Stimulated activated naive CD8-positive, alpha-beta T cell treated with anti-CD3 and anti-CD28 coated beads, Interleukin-15, amount 100 ng/mL, for 72 hours (primary cell): ENCODE measurements around the gene SIPA1L3.

Experiments used
- ATAC-seq: fragments of 150-1000 bp; cut with Tn5 transposase; 2 replicates; pipeline ENCODE4 v1.10.0; 2021; ENCODE audit warnings: mild to moderate bottlenecking, moderate library complexity
- DNase-seq, 2 donors: peaks; one replicate each; pipeline ENCODE4 v3.0.0; 2021 to 2022
- H3K27ac Mint-ChIP-seq, 2 donors: one replicate each; pipeline ENCODE4 v1.8.0; 2022; ENCODE audit warnings: mild to moderate bottlenecking in 2 of 2, mixed read lengths in 2 of 2, moderate library complexity in 2 of 2
- H3K27me3 Mint-ChIP-seq: one replicate; pipeline ENCODE4 v1.8.0; 2022; ENCODE audit warnings: mixed read lengths
- H3K4me1 Mint-ChIP-seq: one replicate; pipeline ENCODE4 v1.8.0; 2022; ENCODE audit warnings: mild to moderate bottlenecking, mixed read lengths
- H3K4me3 Mint-ChIP-seq, 2 donors: one replicate each; pipeline ENCODE4 v1.8.0; 2022; ENCODE audit warnings: mild to moderate bottlenecking in 2 of 2, mixed read lengths in 2 of 2, moderate library complexity in 1 of 2
- H3K9me3 Mint-ChIP-seq, 2 donors: one replicate each; pipeline ENCODE4 v1.8.0; 2022; ENCODE audit warnings: mixed read lengths in 2 of 2

The SIPA1L3 gene

DNA sequence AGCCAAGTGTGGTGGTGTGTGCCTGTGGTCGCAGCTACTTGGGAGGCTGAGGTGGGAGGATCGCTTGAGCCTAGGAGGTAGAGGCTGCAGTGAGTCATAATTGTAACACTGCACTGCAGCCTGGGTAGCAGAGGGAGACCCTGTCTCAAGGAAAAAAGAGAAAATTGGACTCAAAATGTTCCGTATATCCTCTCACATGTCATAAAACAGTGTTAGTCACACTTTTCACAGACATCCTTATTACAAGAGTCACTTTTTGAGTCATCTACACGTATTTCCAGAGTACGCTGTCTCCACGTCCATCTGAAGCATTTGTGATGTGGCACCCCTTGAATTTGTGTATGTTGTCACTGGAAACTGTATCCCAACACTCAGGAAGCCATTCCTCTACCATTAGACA lies 133.0 kb downstream of the SIPA1L3 start:
- ATAC-seq (no peak), DNase-seq (no peak)
- no peak overlapping the region for H3K27ac Mint-ChIP-seq
- H3K27me3 Mint-ChIP-seq, result no peaks in the 10 kb centered on the region
- no peaks in the 10 kb centered on the region for H3K9me3 Mint-ChIP-seq
- no peak overlapping the region for H3K4me3 Mint-ChIP-seq
- no peaks in the 10 kb centered on the region for H3K4me1 Mint-ChIP-seq

DNA sequence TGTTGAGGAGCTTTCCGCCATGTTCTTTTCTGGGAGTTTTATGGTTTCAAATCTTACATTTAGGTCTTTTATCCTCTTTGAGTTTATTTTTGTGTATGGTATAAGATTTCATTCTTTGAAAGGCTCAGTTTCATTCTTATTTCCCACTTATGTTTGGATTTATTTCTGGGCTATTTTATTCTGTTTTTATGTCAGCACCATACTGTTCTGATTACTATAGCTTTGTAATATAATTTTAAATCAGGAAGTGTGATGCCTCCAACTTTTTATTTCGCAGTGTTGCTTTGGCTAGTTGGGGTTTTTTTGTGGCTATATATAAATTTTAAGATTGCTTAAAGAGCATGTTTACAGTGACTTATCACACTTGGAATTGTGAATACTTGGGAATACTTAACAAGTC lies 135.1 kb downstream of the SIPA1L3 start:
- no peak overlapping the region for H3K4me3 Mint-ChIP-seq
- H3K9me3 Mint-ChIP-seq, result no peaks in the 10 kb centered on the region
- no peaks in the 10 kb centered on the region for H3K27me3 Mint-ChIP-seq
- DNase-seq, result no peak
- H3K27ac Mint-ChIP-seq, result no peak overlapping the region
- no peak for ATAC-seq
- peaks cover 21% of the 10 kb centered on the region for H3K4me1 Mint-ChIP-seq

DNA sequence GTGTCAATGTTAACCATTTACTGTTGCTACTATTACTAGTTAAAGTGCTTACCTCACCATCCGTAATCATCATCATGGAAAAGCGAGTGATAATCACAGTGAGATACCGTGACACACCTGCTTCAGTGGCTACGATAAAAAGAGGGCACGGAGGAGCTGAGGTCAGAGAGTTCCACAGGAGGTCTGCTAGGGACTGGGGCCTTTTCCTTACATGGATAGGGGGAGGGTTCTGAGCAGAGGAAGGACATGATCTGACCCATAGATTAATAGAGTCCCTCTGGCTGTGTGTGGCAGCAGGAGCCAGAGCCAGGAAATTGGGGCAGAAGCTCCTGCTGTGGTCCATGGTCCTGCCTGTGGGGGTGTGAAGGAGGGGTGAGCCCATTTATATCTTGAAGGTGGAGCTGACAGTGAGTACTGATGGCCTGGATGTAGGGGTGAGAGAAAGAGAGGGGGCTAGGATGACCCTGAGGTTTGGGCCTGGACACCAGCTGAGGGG lies 136.7 kb downstream of the SIPA1L3 start:
- H3K4me1 Mint-ChIP-seq, result peaks cover 37% of the 10 kb centered on the region
- ATAC-seq, result no peak
- no peaks in the 10 kb centered on the region for H3K9me3 Mint-ChIP-seq
- no peak for DNase-seq
- H3K4me3 Mint-ChIP-seq, result no peak overlapping the region
- H3K27me3 Mint-ChIP-seq, result no peaks in the 10 kb centered on the region
- no peak overlapping the region for H3K27ac Mint-ChIP-seq

DNA sequence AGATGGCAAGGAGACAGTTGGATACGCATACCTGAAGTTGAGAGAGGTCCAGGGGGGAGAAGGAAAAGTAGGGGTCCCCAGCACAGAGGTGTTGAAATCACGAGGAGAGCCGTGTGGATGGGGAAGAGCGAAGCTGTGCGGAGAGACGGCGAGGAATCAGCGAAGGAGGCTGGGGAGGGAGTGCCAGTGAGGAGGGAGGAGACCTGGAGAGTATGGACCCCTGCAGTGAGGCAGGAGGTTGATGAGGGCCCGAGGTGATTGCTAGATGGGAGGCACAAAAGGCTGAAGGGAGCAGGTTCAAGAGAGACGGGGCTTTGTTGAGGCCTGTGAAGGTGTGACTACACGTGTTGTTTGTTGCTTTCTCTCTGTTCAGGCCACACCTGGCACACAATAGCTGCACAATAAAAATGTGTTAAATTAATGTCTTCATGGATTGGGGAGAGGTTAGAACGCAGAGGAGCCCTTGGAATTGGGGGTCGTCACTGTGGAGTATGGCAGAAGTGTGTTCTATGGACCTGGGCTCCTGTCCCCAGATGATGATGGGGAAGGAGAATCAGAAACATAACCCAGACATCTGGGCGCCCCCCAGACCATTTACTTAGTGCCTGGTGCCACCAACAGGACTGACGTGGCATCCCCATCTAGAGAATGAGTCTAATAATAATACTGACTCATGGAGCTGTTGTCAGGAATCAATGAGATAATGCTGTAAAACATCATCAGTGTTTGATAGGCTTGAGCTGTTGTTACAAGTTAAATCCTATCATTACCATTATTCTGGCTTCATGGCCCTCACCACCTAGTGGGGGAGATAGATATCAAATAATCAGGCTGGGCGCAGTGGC lies 137.5 kb downstream of the SIPA1L3 start:
- Mint-ChIP-seq H3K4me3 (no peak overlapping the region), H3K27ac (no peak overlapping the region), H3K9me3 (no peaks in the 10 kb centered on the region), H3K4me1 (peaks cover 45% of the 10 kb centered on the region), H3K27me3 (no peaks in the 10 kb centered on the region)
- no peak for ATAC-seq
- DNase-seq, result no peak

DNA sequence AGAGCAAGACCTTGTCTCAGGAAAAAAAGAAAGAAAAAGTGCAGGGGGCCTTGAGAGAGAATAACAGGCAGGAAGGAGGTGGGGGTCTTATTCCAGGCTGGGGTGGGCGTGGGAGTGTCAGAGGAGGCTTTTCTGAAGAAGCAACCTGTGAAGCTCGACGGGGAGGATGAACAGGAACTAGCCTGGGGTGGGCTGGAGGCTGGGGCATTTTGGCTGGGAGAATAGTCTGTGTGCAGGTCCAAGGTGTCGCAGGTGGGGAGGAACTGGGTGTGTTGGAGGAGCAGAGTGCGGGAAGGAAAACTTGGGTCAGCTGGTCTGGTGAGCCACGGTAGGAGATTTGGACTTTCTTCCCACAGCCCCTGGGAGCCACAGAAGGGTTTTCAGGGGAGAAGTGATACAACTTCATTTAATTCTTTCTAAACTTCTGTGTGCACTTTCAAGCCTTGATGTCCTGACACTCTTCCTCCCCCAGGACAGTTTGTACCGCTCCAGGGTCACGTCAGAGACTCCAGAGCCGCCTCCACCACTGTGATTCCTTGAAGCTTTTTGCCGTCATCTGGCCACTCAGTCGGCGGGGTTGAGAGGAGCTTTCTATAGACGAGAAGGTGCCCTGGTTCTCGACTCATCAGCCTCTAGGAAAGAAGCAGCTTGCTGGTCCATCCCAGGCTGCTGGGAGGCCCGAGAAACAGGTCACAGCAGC lies 138.7 kb downstream of the SIPA1L3 start:
- DNase-seq, result no peak

DNA sequence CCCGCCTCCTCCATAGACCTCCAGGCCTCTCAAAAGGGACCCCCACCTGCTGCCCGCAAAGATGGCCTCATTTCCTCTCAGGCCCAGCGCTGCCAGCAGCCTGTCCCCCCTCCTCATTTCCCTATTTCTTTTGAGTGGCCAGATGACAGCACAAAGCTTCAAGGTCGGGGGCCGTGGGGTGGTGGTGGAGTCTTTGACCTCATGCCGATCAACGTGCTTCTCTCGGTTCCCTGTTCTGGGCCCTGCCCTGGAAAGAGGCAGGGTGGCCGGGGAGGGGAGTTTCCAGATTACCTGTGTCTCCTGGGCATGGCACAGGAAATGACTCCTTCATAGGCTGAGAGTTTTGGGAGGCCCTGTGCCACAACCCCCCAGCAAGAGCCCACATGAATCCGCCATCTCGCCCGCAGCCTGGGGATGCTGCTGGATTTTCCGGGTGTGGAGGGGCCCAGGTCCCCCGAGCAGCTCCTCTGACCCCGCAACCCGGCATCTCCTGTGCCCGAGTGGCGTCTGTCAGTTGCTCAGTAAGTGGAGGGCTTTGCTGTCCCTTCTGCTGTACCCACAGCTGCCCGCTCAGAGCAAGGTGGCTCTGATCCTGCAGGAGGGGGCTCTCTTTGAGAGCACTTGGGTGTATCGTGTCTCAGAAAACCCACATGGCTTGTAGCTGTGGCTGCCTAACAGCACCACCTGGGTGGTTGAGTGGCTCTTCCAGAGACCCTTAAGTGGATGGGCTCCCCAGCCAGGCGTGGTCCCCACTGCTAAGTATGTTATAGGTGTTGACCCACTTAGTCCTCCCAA lies 139.4 kb downstream of the SIPA1L3 start:
- no peaks in the 10 kb centered on the region for H3K9me3 Mint-ChIP-seq
- no peak for ATAC-seq
- peak overlapping the region in 1 of 2 donors; percentile 65 for H3K27ac Mint-ChIP-seq
- no peak overlapping the region for H3K4me3 Mint-ChIP-seq
- DNase-seq, result no peak
- H3K27me3 Mint-ChIP-seq, result no peaks in the 10 kb centered on the region
- peaks cover 49% of the 10 kb centered on the region for H3K4me1 Mint-ChIP-seq

More for the DNA sequence above, 138.7 kb downstream of the SIPA1L3 start:
- no peak for ATAC-seq
- H3K4me1 Mint-ChIP-seq, result peaks cover 49% of the 10 kb centered on the region
- no peaks in the 10 kb centered on the region for H3K9me3 Mint-ChIP-seq
- H3K27me3 Mint-ChIP-seq, result no peaks in the 10 kb centered on the region
- H3K4me3 Mint-ChIP-seq, result no peak overlapping the region
- H3K27ac Mint-ChIP-seq, result peak overlapping the region; percentile 62 to 79

DNA sequence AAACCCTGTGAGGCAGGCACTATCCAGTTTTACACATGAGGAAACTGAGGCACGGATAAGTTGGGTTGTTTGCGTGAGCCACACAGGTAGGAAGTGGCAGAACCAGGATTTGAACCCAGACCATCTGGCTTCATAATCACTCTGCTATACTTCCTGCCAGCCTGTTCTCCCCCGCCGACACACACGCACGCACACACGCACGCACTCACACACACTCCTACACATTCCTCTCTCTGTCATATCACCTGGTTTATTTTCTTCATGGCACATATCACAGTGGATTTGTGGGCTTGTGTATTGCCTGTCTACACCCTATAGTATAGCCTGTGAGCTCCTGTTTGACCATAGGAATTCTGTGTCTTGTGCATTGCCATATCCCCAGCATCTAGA lies 140.0 kb downstream of the SIPA1L3 start:
- Mint-ChIP-seq H3K4me3 (no peak overlapping the region), H3K4me1 (peaks cover 49% of the 10 kb centered on the region), H3K9me3 (no peaks in the 10 kb centered on the region), H3K27me3 (no peaks in the 10 kb centered on the region), H3K27ac (peak overlapping the region; percentile 40 to 97)
- ATAC-seq (no peak), DNase-seq (peak in 1 of 2 donors; percentile 18)

DNA sequence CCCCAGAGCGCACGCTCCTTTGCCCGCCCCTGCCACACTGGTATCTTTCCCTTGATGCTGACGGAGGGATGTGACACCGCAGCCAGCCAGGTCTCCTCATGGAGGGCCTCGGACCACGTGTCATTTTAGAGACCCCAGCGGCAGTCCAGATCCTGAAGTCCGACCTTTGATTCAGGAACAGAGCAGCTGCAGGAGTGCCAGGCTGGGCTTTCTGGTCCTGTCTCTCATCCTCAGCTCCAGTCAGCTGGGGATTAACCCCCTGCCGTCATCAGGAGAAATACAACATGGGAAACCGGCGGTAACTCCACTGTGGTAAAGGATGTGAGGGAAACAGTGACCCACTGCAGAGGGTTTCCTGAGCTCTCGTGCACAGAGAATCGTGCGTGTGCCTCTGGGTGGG lies 140.6 kb downstream of the SIPA1L3 start:
- DNase-seq (no peak), ATAC-seq (no peak)
- peaks cover 49% of the 10 kb centered on the region for H3K4me1 Mint-ChIP-seq
- peak overlapping the region; percentile 79 to 84 for H3K4me3 Mint-ChIP-seq
- no peaks in the 10 kb centered on the region for H3K9me3 Mint-ChIP-seq
- H3K27ac Mint-ChIP-seq, result peak overlapping the region; percentile 97 to 98
- H3K27me3 Mint-ChIP-seq, result no peaks in the 10 kb centered on the region

DNA sequence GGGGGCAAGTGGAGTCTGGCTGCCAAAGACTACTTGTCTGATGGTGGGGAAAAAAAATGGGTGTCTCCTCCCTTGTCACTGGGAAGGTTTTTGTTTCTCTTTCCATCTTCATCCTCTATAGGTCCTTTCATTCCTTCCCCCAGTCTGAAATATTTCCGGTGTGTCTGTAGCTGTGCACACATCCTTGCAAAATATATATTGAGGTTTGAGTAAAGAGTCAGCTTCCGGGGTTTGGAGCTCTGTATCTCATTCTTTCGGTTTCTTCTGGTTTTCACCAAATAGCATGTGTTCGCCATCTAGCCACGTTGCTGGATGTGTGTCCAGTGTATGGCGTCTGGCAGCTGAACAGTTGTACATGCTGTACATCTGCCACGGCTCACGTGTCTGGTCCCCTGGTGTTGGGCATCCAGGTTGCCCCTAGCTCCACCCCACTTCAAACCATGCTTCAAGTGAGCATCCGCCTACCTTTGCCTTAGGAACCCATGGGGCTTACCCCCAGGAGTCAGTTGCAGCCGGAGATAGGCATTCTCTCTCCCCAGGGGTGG lies 142.2 kb downstream of the SIPA1L3 start:
- Mint-ChIP-seq H3K9me3 (no peaks in the 10 kb centered on the region), H3K27ac (peak overlapping the region; percentile 97 to 98), H3K4me1 (peaks cover 49% of the 10 kb centered on the region), H3K4me3 (peak overlapping the region; percentile 79 to 84), H3K27me3 (no peaks in the 10 kb centered on the region)
- ATAC-seq (peak; percentile 94), DNase-seq (peak; percentile 45 to 61)

DNA sequence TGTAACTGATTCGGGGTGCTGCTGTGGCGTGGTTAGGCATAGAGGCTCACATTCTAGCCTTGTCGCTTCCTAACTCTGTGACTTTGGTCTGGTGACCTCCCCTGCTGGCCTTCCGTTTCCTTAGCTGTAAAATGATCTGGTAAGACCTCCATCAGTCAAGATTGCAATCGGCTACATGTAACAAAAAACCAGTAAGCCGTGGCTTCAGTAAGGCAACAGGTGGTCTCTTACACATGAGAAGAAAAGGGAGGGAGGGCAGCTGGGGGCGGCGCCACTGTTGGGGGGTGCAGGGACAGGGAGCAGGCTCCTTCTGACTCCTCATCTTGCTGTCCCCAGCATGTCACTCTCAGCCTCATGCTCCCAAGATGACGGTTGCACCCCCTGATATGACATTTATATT lies 148.0 kb downstream of the SIPA1L3 start:
- ATAC-seq (no peak), DNase-seq (no peak)
- no peaks in the 10 kb centered on the region for H3K9me3 Mint-ChIP-seq
- no peak overlapping the region for H3K27ac Mint-ChIP-seq
- no peaks in the 10 kb centered on the region for H3K27me3 Mint-ChIP-seq
- H3K4me1 Mint-ChIP-seq, result peaks cover 34% of the 10 kb centered on the region
- no peak overlapping the region for H3K4me3 Mint-ChIP-seq

DNA sequence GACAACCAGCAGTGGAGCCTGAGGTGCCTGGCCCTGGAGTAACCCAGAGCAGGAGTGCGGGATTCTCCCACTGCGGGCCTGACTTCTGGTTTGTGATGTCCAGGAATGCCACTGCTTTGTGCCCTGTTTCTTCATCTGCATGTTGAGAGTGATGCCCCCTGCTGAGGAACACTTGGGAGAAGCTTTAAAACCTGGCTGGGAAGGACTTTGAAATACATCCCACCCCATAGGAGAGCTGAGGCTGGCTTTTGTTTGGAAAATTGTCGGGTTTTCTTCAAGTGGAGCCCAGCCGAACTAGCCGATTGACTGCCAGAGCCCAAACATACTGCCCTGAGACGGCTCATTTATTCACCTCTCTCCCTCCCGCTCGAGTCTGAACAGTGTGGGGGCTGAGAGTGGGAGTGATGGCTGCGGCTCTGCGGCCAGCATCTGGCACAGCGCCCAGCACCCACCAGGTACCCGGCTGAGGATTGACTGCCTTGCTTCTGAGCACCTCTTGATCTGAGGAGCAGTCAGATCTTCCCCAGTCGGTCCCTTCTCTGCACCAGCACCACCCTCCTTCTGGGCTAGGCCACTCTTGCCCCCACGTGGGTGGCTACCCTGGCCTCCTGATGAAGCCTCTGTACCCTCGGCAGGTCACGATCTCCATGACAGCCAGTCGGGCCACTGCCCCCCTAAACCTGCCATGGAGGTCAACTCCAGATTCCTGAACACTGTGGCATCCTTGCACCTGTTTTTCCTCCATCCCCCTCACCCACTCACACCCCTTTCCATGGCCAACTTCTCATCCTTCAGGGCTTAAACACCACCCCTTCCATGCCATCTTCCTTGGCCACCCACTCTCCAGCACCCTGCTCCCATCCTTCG lies 148.9 kb downstream of the SIPA1L3 start:
- DNase-seq (no peak), ATAC-seq (peak; percentile 49)
- Mint-ChIP-seq H3K9me3 (no peaks in the 10 kb centered on the region), H3K4me1 (peaks cover 39% of the 10 kb centered on the region), H3K27ac (no peak overlapping the region), H3K27me3 (no peaks in the 10 kb centered on the region), H3K4me3 (no peak overlapping the region)

DNA sequence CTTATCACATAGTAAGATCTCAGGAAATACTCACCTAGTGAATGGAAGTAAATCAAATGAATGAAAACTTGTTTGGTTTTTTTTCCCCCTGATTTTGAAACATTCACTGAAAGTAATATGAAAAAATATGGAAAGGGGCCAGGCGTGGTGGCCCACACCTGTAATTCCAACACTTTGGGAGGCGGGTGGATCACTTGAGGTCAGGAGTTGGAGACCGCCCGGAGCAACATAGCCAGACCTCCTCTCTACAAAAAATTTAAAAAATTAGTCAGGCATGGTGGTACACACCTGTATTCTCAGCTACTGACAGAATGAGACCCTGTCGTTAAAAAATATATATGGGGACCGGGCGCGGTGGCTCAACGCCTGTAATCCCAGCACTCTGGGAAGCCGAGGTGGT lies 149.6 kb downstream of the SIPA1L3 start:
- Mint-ChIP-seq H3K27ac (no peak overlapping the region), H3K9me3 (no peaks in the 10 kb centered on the region), H3K4me1 (peaks cover 39% of the 10 kb centered on the region), H3K27me3 (no peaks in the 10 kb centered on the region), H3K4me3 (no peak overlapping the region)
- ATAC-seq (no peak), DNase-seq (no peak)

DNA sequence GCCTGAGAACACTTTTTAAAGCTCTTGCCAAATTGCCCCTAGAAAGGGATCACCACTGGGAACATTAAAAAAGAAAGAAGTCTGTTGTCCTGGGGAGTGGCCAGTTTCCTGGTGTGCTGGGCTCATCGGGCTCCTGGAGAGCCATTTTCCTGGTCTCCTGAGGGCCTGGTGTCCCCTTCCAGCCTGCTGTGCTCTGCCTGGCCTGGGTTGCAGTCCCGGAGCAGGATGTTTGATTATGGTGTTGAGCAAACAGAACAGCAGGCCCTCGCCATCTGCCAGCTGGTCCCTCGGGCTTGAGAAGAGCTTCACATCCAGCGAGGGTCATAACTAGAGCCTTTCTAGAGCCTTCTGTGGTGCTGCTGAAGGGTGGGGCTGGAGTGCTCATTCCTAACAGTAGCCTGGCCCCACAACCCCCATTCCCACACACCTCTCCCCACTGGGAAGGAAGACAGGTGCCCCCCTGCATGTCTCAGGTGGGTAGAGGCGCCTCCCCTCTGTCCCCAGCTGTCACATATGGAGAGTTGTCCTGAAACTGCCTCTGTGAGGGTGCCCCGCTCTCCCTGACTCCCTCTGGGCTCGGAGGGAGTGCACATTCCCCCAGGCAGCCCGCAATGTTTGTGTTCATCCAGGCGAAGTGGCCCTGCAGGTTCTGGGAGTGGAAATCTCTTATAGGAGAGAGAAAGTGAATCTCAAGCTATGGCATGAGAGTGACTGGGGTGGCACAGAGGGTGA lies 151.1 kb downstream of the SIPA1L3 start:
- Mint-ChIP-seq H3K9me3 (no peaks in the 10 kb centered on the region), H3K27me3 (no peaks in the 10 kb centered on the region), H3K4me1 (peaks cover 39% of the 10 kb centered on the region), H3K27ac (peak overlapping the region in 1 of 2 donors; percentile 7), H3K4me3 (no peak overlapping the region)
- no peak for DNase-seq
- ATAC-seq, result no peak

DNA sequence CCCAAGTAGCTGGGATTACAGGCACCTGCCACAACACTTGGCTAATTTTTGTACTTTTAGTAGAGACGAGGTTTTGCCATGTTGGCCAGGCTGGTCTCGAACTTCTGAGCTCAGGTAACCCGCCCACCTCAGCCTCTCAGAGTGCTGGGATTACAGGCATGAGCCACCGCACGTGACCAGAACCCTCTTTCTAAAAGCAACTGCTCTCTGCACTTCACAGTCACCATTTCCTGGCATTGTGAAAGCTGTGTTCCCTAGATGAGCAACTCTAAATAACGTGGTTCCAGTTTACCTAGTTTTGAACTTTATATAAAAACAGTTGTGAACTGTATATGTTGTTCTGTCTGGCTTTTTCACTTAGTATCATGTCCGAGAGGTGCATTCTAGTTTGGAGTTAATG lies 152.9 kb downstream of the SIPA1L3 start:
- peak in 1 of 2 donors; percentile 29 for DNase-seq
- peak; percentile 78 for ATAC-seq
- H3K4me3 Mint-ChIP-seq, result peak overlapping the region in 1 of 2 donors; percentile 42
- H3K27me3 Mint-ChIP-seq, result no peaks in the 10 kb centered on the region
- no peaks in the 10 kb centered on the region for H3K9me3 Mint-ChIP-seq
- peak overlapping the region; percentile 65 to 67 for H3K27ac Mint-ChIP-seq
- peaks cover 39% of the 10 kb centered on the region for H3K4me1 Mint-ChIP-seq
